C4-2B (cell line): Measurements from ENCODE around the gene CRADD.

Experiments
- CTCF ChIP-seq: fragments of 450-650 bp; conservative IDR thresholded peaks from 2 replicates; pipeline ENCODE4 v1.5.1; 2017; ENCODE audit warnings: mild to moderate bottlenecking
- ZFX ChIP-seq: fragments of 450-650 bp; IDR thresholded peaks from 2 replicates; pipeline ENCODE4 v1.6.1; 2017

GRCh38 chr12:93862424-93862823, 185.2 kb downstream of the CRADD start:
- no peak for TF ChIP-seq CTCF
- TF ChIP-seq ZFX = no peak
